VCaP (cell line): Measurements from ENCODE around the gene ECSIT.

Source experiments
- H3K27ac ChIP-seq: fragments of 450-650 bp; 2 replicates; pipeline ENCODE4 v1.5.1; 2017
- CTCF ChIP-seq: fragments of 450-650 bp; conservative IDR thresholded peaks from 2 replicates; pipeline ENCODE4 v1.5.1; 2017; ENCODE audit warnings: mild to moderate bottlenecking, moderate library complexity

Gene ECSIT

GRCh38 chr19:11458236-11458900, 70.6 kb downstream of the ECSIT start:
- TF ChIP-seq CTCF: no peak

GRCh38 chr19:11457831-11458230, 71.1 kb downstream of the ECSIT start:
- no peak overlapping the region for H3K27ac ChIP-seq
- no peak for TF ChIP-seq CTCF

More at GRCh38 chr19:11458236-11458900, 70.6 kb downstream of the ECSIT start:
- H3K27ac ChIP-seq: no peak overlapping the region

GRCh38 chr19:11457115-11457514, 71.8 kb downstream of the ECSIT start:
- no peak for TF ChIP-seq CTCF
- H3K27ac ChIP-seq: no peak overlapping the region

- no peak for TF ChIP-seq CTCF
- no peak overlapping the region for H3K27ac ChIP-seq
Observed at GRCh38 chr19:11456659-11457058, 72.3 kb downstream of the ECSIT start.
